Smooth muscle cell (in vitro differentiated cells): ENCODE data around the gene XYLT1. TPM values are rescaled to one million over a fixed set of nuclear protein-coding genes. Genes with fewer than 3 reads are reported as not detected.

Experiments used
- DNase-seq: peaks from one replicate; lab custom pipeline; 2025; ENCODE audit not compliant: unreplicated experiment; lab: John Stamatoyannopoulos, UW
- H2AFZ ChIP-seq: fragments of 200-600 bp; sonication (generic); 2 replicates; pipeline ENCODE4 v1.6.0; 2016; ENCODE audit warnings: antibody characterized with exemption, low read depth, mild to moderate bottlenecking
- H3F3A ChIP-seq: fragments of 200-600 bp; sonication (generic); 2 replicates; pipeline ENCODE4 v1.6.0; 2017; ENCODE audit warnings: antibody characterized with exemption, low read depth
- H3K27ac ChIP-seq: fragments of 200-600 bp; sonication (generic); 2 replicates; pipeline ENCODE4 v1.5.1; 2016; ENCODE audit warnings: low read depth, mild to moderate bottlenecking
- H3K27me3 ChIP-seq: fragments of 200-600 bp; sonication (generic); 2 replicates; pipeline ENCODE4 v1.6.1; 2016; ENCODE audit warnings: low read depth, mild to moderate bottlenecking
- H3K36me3 ChIP-seq: fragments of 200-600 bp; sonication (generic); 2 replicates; pipeline ENCODE4 v1.5.1; 2016; ENCODE audit warnings: low read depth
- H3K4me1 ChIP-seq: fragments of 200-600 bp; sonication (generic); 2 replicates; pipeline ENCODE4 v1.5.1; 2016; ENCODE audit warnings: low read depth
- H3K4me2 ChIP-seq: fragments of 200-600 bp; sonication (generic); 2 replicates; pipeline ENCODE4 v1.6.0; 2016; ENCODE audit warnings: mild to moderate bottlenecking
- H3K4me3 ChIP-seq: fragments of 200-600 bp; sonication (generic); 2 replicates; pipeline ENCODE4 v1.5.1; 2016; ENCODE audit warnings: mild to moderate bottlenecking
- H3K79me2 ChIP-seq: fragments of 200-600 bp; sonication (generic); 2 replicates; pipeline ENCODE4 v1.6.0; 2016; ENCODE audit warnings: low read depth, mild to moderate bottlenecking
- H3K9ac ChIP-seq: fragments of 200-600 bp; sonication (generic); 2 replicates; pipeline ENCODE4 v1.6.0; 2016; ENCODE audit warnings: low read depth
- H3K9me3 ChIP-seq: fragments of 200-600 bp; sonication (generic); replicated peaks from 2 replicates; pipeline ENCODE4 v1.5.1; 2016; ENCODE audit warnings: low read depth
- H4K20me1 ChIP-seq: fragments of 200-600 bp; sonication (generic); 2 replicates; pipeline ENCODE4 v1.6.0; 2016; ENCODE audit warnings: low read depth
- CTCF ChIP-seq: fragments of 200-600 bp; sonication (generic); IDR thresholded peaks from 2 replicates; pipeline ENCODE4 v1.5.1; 2017; ENCODE audit warnings: borderline replicate concordance, mild to moderate bottlenecking, antibody characterized with exemption; ENCODE audit not compliant: insufficient read depth, poor library complexity, severe bottlenecking
- WGBS: methylation state at CpG from one replicate; pipeline ENCODE4 v1.1.7; 2016; ENCODE audit warnings: low lambda C conversion rate; 5-methylcytosine and 5-hydroxymethylcytosine counted together
- polyA plus RNA-seq: library from polyadenylated mRNA; unstranded; fragments of >200 nt; fragmentation: Nextera tagmentation; extraction: Ambion mirVana; gene quantifications from 2 replicates; pipeline ENCODE4 v1.2.1, GENCODE V29; 2016
- total RNA-seq: library from RNA; depleted of rRNA; stranded (reverse); fragments of >200 nt; gene quantifications from 2 replicates; pipeline ENCODE4 v1.2.3, GENCODE V29; 2014

XYLT1 gene
- total and polyA plus RNA-seq, 2 experiments from 2014 or later, result 9.5 to 19.9 TPM

- no peak for TF ChIP-seq CTCF
- H3K36me3 ChIP-seq, result no peaks in the 10 kb centered on the region
- 76% methylated on average over 14 of the region's 14 CpGs for WGBS
- H4K20me1 ChIP-seq, result peaks cover 100% of the 10 kb centered on the region
- H3K4me1 ChIP-seq, result peaks cover 7% of the 10 kb centered on the region
- H3K4me2 ChIP-seq, result no peak overlapping the region
- no peak overlapping the region for H2AFZ ChIP-seq
- H3K9me3 ChIP-seq, result no peaks in the 10 kb centered on the region
- H3K27me3 ChIP-seq, result no peaks in the 10 kb centered on the region
- H3K27ac ChIP-seq, result no peak overlapping the region
- no peaks in the 10 kb centered on the region for H3K79me2 ChIP-seq
- no peak overlapping the region for H3K4me3 ChIP-seq
- peaks cover 10% of the 10 kb centered on the region for H3F3A ChIP-seq
- no peak overlapping the region for H3K9ac ChIP-seq
- DNase-seq, result no peak
Observed at GRCh38 chr16:17369421-17370222, 101.1 kb downstream of the XYLT1 start.

- peaks cover 100% of the 10 kb centered on the region for H4K20me1 ChIP-seq
- WGBS, result 94% methylated on average over 5 of the region's 5 CpGs
Observed at GRCh38 chr16:17368951-17369350, 101.8 kb downstream of the XYLT1 start.

GRCh38 chr16:17368446-17368845 lies 102.3 kb downstream of the XYLT1 start:
- DNase-seq, result no peak
- no peaks in the 10 kb centered on the region for H3K79me2 ChIP-seq
- H3K27ac ChIP-seq, result no peak overlapping the region
- H3F3A ChIP-seq, result peaks cover 10% of the 10 kb centered on the region
- WGBS, result 62% methylated on average over 3 of the region's 3 CpGs
- H3K4me2 ChIP-seq, result peak overlapping the region; percentile 60
- no peaks in the 10 kb centered on the region for H3K9me3 ChIP-seq
- no peak overlapping the region for H3K4me3 ChIP-seq
- H3K36me3 ChIP-seq, result no peaks in the 10 kb centered on the region
- H3K4me1 ChIP-seq, result peaks cover 7% of the 10 kb centered on the region
- H3K27me3 ChIP-seq, result no peaks in the 10 kb centered on the region
- H2AFZ ChIP-seq, result no peak overlapping the region
- H4K20me1 ChIP-seq, result peaks cover 100% of the 10 kb centered on the region
- TF ChIP-seq CTCF, result no peak
- H3K9ac ChIP-seq, result no peak overlapping the region

More at GRCh38 chr16:17368951-17369350, 101.8 kb downstream of the XYLT1 start:
- Histone ChIP-seq H3K4me2 (no peak overlapping the region), H3K9ac (no peak overlapping the region), H3K36me3 (no peaks in the 10 kb centered on the region), H3K27ac (no peak overlapping the region), H3K79me2 (no peaks in the 10 kb centered on the region), H3K4me3 (no peak overlapping the region), H2AFZ (no peak overlapping the region), H3K9me3 (no peaks in the 10 kb centered on the region), H3K27me3 (no peaks in the 10 kb centered on the region), H3K4me1 (peaks cover 7% of the 10 kb centered on the region), H3F3A (peaks cover 10% of the 10 kb centered on the region)
- DNase-seq, result no peak
- TF ChIP-seq CTCF, result no peak

- Histone ChIP-seq H3F3A (peaks cover 10% of the 10 kb centered on the region), H3K4me2 (peak overlapping the region; percentile 60), H4K20me1 (peaks cover 95% of the 10 kb centered on the region), H3K4me3 (no peak overlapping the region), H3K4me1 (peaks cover 7% of the 10 kb centered on the region), H3K9ac (no peak overlapping the region), H3K79me2 (no peaks in the 10 kb centered on the region), H3K27ac (peak overlapping the region; percentile 12), H2AFZ (no peak overlapping the region), H3K36me3 (no peaks in the 10 kb centered on the region), H3K9me3 (no peaks in the 10 kb centered on the region), H3K27me3 (no peaks in the 10 kb centered on the region)
- peak; percentile 13 for TF ChIP-seq CTCF
- WGBS, result 12% methylated on average over 10 of the region's 10 CpGs
- DNase-seq, result no peak
Observed at GRCh38 chr16:17367923-17368322, 102.8 kb downstream of the XYLT1 start.
